Stomach (tissue), 9 donors: ENCODE measurements around the gene PAQR7. TPM values are rescaled to one million over a fixed set of nuclear protein-coding genes. Genes with fewer than 3 reads are reported as not detected.
A peak's percentile ranks its signal among the peaks of the same experiment; 100 is the strongest.

ENCODE experiments used
- DNase-seq, 2 donors: peaks; one replicate each; pipeline versions ENCODE4 v3.0.0 to v3.0.0-alpha.2; 2013 to 2019
- H3K27ac ChIP-seq, 5 donors: fragments of 200-600 bp in 4 of 5; sonication (generic) in 4 of 5; one replicate each; pipeline ENCODE4 v1.5.1; 2013 to 2019; ENCODE audit warnings: mild to moderate bottlenecking in 1 of 5, moderate library complexity in 1 of 5
- H3K27me3 ChIP-seq, 3 donors: fragments of 200-600 bp; sonication (generic); one replicate each; pipeline ENCODE4 v1.5.1; 2017 to 2019; ENCODE audit warnings: mixed run types in 1 of 3
- H3K36me3 ChIP-seq, 4 donors: fragments of 200-600 bp; sonication (generic); 1 replicate in 3 of 4; 2 replicates in 1 of 4; pipeline ENCODE4 v1.5.1; 2016 to 2019
- H3K4me1 ChIP-seq, 4 donors: fragments of 200-600 bp; sonication (generic); one replicate each; pipeline ENCODE4 v1.5.1; 2016 to 2019
- H3K4me3 ChIP-seq, 4 donors: fragments of 200-600 bp; sonication (generic) in 3 of 4; one replicate each; pipeline ENCODE4 v1.5.1; 2016 to 2019; ENCODE audit warnings: mild to moderate bottlenecking in 1 of 4
- H3K9me3 ChIP-seq, 4 donors: fragments of 200-600 bp; sonication (generic); one replicate each; pipeline ENCODE4 v1.5.1; 2016 to 2019
- EP300 ChIP-seq: sonication (generic); formaldehyde crosslinking; IDR thresholded peaks from one replicate; pipeline ENCODE4 v1.6.1; 2017; ENCODE audit warnings: antibody characterized with exemption
- POLR2A ChIP-seq, 4 donors: fragments of 450-650 bp; IDR thresholded peaks; one replicate each; pipeline ENCODE4 v1.6.1; 2016; ENCODE audit warnings: antibody characterized with exemption in 4 of 4, control low read depth in 2 of 4, mild to moderate bottlenecking in 1 of 4, moderate library complexity in 1 of 4
- POLR2AphosphoS5 ChIP-seq, 3 donors: sonication (generic); formaldehyde crosslinking; IDR thresholded peaks; one replicate each; pipeline ENCODE4 v1.6.1; 2016; ENCODE audit warnings: antibody characterized with exemption in 3 of 3
- WGBS, 5 donors: extraction: QIAGEN DNeasy Blood & Tissue Kit in 3 of 5; methylation state at CpG; one replicate each; pipeline versions ENCODE4 v1.1.5 to v1.1.7; 2013 to 2018; 5-methylcytosine and 5-hydroxymethylcytosine counted together
- intact Hi-C: fragments of 100-400 bp; cut with DNase I; formaldehyde crosslinking; loops from one replicate; pipeline ENCODE4 v1.15.1; 2023; ENCODE audit warnings: low total_unique reads
- polyA plus RNA-seq, 3 donors: library from polyadenylated mRNA; stranded (reverse); fragments of 200-250 nt; gene quantifications; one replicate each; pipeline ENCODE4 v1.2.3, GENCODE V29; 2013
- total RNA-seq, 5 donors: library from RNA; depleted of rRNA; stranded (reverse); fragments of >200 nt; gene quantifications; one replicate each; pipeline versions ENCODE4 v1.1.0 to v1.2.3, GENCODE V29; 2014 to 2016
- TF ChIP-seq, protein P1 (sequence below), 7 experiments: fragments of 450-650 bp in 4 of 7; fragments of 200-600 bp in 3 of 7; sonication (generic) in 3 of 7; IDR thresholded peaks; one replicate each; pipeline ENCODE4 v1.5.1; 2016 to 2019; ENCODE audit warnings: antibody characterized with exemption in 7 of 7, control low read depth in 2 of 7, mild to moderate bottlenecking in 1 of 7
- donor health status: healthy with polysubstance abuse.
- donor health status: Bipolar disorder and iron deficiency.
- donor health status: healthy.

Gene PAQR7
- total and polyA plus RNA-seq, 8 donors: 1.8 to 10.5 (median 5.4) TPM

DNA sequence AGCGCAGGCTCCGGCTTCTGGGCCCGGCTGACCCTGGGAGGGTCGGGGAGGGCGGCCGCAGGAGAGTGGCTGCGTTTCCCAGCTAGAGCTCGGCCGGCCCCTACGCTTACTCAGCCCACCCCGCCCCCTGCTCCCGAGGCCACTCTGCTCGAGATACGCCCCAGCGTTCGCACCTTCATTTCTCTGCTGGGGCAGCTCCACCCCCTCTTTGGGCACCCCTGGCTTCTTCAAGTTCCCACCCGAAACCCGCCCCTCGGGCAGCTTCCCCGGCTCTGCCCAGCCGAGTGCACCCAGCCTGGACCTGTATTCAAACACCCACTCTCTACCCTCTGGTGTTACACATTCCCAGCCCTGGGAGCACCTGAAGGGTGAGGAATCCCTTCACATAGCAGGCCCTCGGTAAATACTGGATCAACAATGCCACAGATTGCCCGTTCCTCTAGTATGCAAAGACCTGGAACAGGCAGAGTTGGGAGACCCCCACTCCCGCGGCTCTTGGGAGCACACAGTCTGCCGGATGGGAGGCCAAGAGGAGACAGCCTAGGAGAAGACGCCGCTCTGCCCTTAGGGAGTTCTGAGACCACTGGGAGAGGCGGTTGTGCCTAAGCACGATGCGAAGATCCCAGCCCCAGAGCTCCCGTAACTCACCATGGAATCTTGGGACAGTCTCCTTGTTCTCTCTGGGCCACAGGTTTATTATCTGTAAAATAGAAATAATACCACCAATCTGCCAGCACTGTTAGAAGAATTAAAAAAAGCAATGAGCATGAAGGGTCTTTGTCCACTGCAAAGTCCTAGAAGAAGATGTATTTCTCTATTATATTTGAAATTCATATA is 566 bp upstream of the PAQR7 start:
- peak overlapping the region; percentile 55 to 80 (median 72) for H3K4me3 ChIP-seq
- peak overlapping the region; percentile 79 to 91 (median 87) for H3K27ac ChIP-seq
- peaks cover 51 to 71% (median 60%) of the 10 kb centered on the region in 4 donors for H3K4me1 ChIP-seq
- no peaks in the 10 kb centered on the region for H3K27me3 ChIP-seq
- intact Hi-C loops: no loop called here
- H3K9me3 ChIP-seq: no peaks in the 10 kb centered on the region
- DNase-seq: no peak
- WGBS, 5 donors: 21 to 27% (median 25%) methylated on average over 29 to 32 of the region's 32 CpGs
- no peaks in the 10 kb centered on the region for H3K36me3 ChIP-seq
- TF ChIP-seq POLR2AphosphoS5 (IDR thresholded peaks at IDR 0.05) (no peak), EP300 (no peak)
- TF ChIP-seq, protein P1, sequence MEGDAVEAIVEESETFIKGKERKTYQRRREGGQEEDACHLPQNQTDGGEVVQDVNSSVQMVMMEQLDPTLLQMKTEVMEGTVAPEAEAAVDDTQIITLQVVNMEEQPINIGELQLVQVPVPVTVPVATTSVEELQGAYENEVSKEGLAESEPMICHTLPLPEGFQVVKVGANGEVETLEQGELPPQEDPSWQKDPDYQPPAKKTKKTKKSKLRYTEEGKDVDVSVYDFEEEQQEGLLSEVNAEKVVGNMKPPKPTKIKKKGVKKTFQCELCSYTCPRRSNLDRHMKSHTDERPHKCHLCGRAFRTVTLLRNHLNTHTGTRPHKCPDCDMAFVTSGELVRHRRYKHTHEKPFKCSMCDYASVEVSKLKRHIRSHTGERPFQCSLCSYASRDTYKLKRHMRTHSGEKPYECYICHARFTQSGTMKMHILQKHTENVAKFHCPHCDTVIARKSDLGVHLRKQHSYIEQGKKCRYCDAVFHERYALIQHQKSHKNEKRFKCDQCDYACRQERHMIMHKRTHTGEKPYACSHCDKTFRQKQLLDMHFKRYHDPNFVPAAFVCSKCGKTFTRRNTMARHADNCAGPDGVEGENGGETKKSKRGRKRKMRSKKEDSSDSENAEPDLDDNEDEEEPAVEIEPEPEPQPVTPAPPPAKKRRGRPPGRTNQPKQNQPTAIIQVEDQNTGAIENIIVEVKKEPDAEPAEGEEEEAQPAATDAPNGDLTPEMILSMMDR (IDR thresholded peaks at IDR 0.05): no peak

DNA sequence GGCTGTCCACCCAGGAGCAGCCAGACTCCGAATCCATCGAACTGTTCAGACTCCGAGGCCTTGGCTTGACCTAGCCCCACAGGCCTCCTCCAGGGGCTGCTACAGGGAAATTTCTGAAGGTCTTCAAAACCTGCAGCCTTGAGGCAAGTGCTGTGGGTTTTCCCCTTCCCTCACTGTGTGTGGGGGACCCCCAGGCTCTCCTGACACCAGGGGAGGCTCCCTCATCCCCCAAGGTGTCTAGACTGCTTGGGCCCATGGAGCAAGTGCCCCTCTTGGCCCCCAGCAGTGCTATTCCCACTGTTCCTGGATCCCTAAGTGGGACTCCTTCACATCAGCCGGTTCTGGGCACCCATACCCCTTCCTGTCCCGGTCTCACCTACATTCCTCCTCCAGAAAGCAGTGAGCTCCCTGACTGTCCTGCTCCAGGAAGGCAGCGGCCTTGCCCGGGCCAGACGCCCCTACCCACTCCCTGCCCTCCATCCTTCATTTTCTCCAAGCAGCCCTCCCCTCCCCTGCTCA is 814 bp downstream of the PAQR7 start:
- H3K27ac ChIP-seq: peak overlapping the region; percentile 79 to 91 (median 87)
- peaks cover 57 to 75% (median 65%) of the 10 kb centered on the region in 4 donors for H3K4me1 ChIP-seq
- WGBS, 5 donors: 18 to 32% (median 26%) methylated on average over 8 of the region's 8 CpGs
- DNase-seq: no peak
- H3K36me3 ChIP-seq: peaks cover 0 to 7% (median 3%) of the 10 kb centered on the region in 4 donors
- intact Hi-C loops: no loop called here
- H3K9me3 ChIP-seq: no peaks in the 10 kb centered on the region
- no peaks in the 10 kb centered on the region for H3K27me3 ChIP-seq
- H3K4me3 ChIP-seq: peak overlapping the region; percentile 55 to 80 (median 72)
- no peak for TF ChIP-seq POLR2A (IDR thresholded peaks at IDR 0.05)
- TF ChIP-seq, protein P1 (IDR thresholded peaks at IDR 0.05): no peak
- no peak for TF ChIP-seq POLR2AphosphoS5 (IDR thresholded peaks at IDR 0.05)
- no peak for TF ChIP-seq EP300

DNA sequence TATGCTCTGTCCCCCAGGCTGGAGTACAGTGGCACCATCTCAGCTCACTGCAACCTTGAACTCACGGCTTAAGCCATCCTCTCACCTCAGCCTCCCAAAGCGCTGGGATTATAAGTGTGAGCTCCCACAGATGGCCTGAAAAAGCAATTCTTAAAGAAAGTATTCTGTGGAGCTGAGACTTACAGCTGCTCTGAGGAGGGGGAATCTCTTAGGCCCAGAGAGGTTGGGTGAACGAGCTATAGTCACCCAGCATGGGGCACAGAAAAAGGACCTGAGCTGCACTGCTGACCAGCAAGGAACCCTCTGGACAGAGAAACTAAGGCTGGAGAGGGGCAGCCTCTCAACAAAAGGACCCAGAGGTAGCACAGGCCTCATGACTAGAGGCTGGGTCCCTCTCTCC is 1.3 kb downstream of the PAQR7 start:
- WGBS, 5 donors: 89 to 97% (median 94%) methylated on average over 3 of the region's 3 CpGs
- DNase-seq: no peak
- intact Hi-C loops: no loop called here
- Histone ChIP-seq H3K36me3 (peaks cover 0 to 10% (median 3%) of the 10 kb centered on the region in 4 donors), H3K4me3 (peak overlapping the region in 3 of 4 donors; percentile 55 to 80 (median 71)), H3K4me1 (peaks cover 55 to 71% (median 61%) of the 10 kb centered on the region in 4 donors), H3K9me3 (no peaks in the 10 kb centered on the region), H3K27ac (peak overlapping the region; percentile 79 to 91 (median 87)), H3K27me3 (no peaks in the 10 kb centered on the region)
- TF ChIP-seq POLR2A (IDR thresholded peaks at IDR 0.05): no peak
- TF ChIP-seq, protein P1 (IDR thresholded peaks at IDR 0.05): no peak
- TF ChIP-seq POLR2AphosphoS5 (IDR thresholded peaks at IDR 0.05): no peak
- no peak for TF ChIP-seq EP300

DNA sequence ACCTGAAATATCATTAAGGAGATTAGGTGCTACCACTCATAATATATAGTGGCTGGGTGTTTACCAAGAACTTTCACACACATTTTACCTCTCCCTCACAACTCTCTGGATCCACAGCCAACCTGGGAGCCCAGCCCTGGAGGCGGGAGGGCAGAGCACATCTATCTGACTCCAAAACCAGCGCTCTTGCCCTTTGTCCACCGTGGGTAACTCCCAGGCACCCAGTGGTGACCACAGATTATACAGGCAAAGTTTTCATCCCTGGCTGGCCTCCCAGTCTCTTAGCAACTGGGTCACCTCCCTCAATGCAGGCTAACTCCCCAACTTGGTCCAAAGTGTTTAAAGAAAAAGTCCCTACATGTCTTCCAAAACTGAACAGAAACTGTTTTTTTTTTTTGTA is 2.4 kb downstream of the PAQR7 start:
- TF ChIP-seq POLR2A (IDR thresholded peaks at IDR 0.05): no peak
- TF ChIP-seq EP300: no peak
- TF ChIP-seq, protein P1 (IDR thresholded peaks at IDR 0.05): no peak
- no peak for TF ChIP-seq POLR2AphosphoS5 (IDR thresholded peaks at IDR 0.05)
- H3K27me3 ChIP-seq: no peaks in the 10 kb centered on the region
- 30 to 48% (median 39%) methylated on average over 3 of the region's 3 CpGs for WGBS, 5 donors
- H3K4me3 ChIP-seq: no peak overlapping the region
- no peaks in the 10 kb centered on the region for H3K9me3 ChIP-seq
- DNase-seq: peak; percentile 61 to 64
- H3K27ac ChIP-seq: peak overlapping the region; percentile 9 to 55 (median 39)
- H3K4me1 ChIP-seq: peaks cover 56 to 76% (median 65%) of the 10 kb centered on the region in 4 donors
- intact Hi-C loops: no loop called here
- peaks cover 0 to 14% (median 3%) of the 10 kb centered on the region in 4 donors for H3K36me3 ChIP-seq
